Measurements from ENCODE around the gene PITPNM3. TPM values are rescaled to one million over a fixed set of nuclear protein-coding genes. Genes with fewer than 3 reads are reported as not detected.

Gene PITPNM3
- total RNA-seq, 4 donors from 2014 or later = 23.3 to 87.7 (median 47.8) TPM

GRCh38 chr17:6592173-6592572 is 35.8 kb upstream of the PITPNM3 start:
- no peak for ATAC-seq
- peaks cover 12 to 97% of the 10 kb centered on the region in 2 donors for H3K36me3 ChIP-seq

GRCh38 chr17:6591599-6592158 is 35.3 kb upstream of the PITPNM3 start:
- TF ChIP-seq EP300 (IDR thresholded peaks at IDR 0.05) (no peak), POLR2AphosphoS5 (IDR thresholded peaks at IDR 0.05) (no peak), POLR2A (IDR thresholded peaks at IDR 0.05) (no peak), CTCF (IDR thresholded peaks at IDR 0.05) (no peak)
- H3K4me3 ChIP-seq = no peak overlapping the region
- no peaks in the 10 kb centered on the region for H3K27me3 ChIP-seq
- ATAC-seq = peak; percentile 66
- H3K27ac ChIP-seq = peak overlapping the region; percentile 11 to 67 (median 43)
- H3K9me3 ChIP-seq = no peaks in the 10 kb centered on the region
- peaks cover 12 to 98% of the 10 kb centered on the region in 2 donors for H3K36me3 ChIP-seq
- 43 to 74% methylated on average over 5 of the region's 7 CpGs for WGBS, 2 donors (ENCODE audit: low coverage in 1 of 2)
- H3K4me1 ChIP-seq = peaks cover 0 to 2% (median 0%) of the 10 kb centered on the region in 3 donors

More at GRCh38 chr17:6592173-6592572, 35.8 kb upstream of the PITPNM3 start:
- H3K4me3 ChIP-seq = no peak overlapping the region
- no peaks in the 10 kb centered on the region for H3K27me3 ChIP-seq
- H3K27ac ChIP-seq = peak overlapping the region; percentile 11 to 67 (median 43)
- no peaks in the 10 kb centered on the region for H3K9me3 ChIP-seq
- H3K4me1 ChIP-seq = peaks cover 0 to 2% (median 0%) of the 10 kb centered on the region in 3 donors
- whole genome bisulfite sequencing, 2 donors (ENCODE audit: low coverage in 1 of 2) = 90 to 95% methylated on average over 2 to 6 of the region's 6 CpGs
- TF ChIP-seq POLR2AphosphoS5 (IDR thresholded peaks at IDR 0.05) = no peak
- TF ChIP-seq POLR2A (IDR thresholded peaks at IDR 0.05) = no peak
- no peak for TF ChIP-seq CTCF (IDR thresholded peaks at IDR 0.05)
- TF ChIP-seq EP300 (IDR thresholded peaks at IDR 0.05) = no peak

- H3K4me1 ChIP-seq = peaks cover 0 to 2% (median 0%) of the 10 kb centered on the region in 3 donors
- H3K9me3 ChIP-seq = peaks cover 0 to 5% (median 0%) of the 10 kb centered on the region in 3 donors
- no peaks in the 10 kb centered on the region for H3K27me3 ChIP-seq
- 96% methylated on average over 5 to 8 of the region's 15 CpGs for WGBS, 2 donors (ENCODE audit: low coverage in 1 of 2)
- ATAC-seq = no peak
- peaks cover 7 to 98% of the 10 kb centered on the region in 2 donors for H3K36me3 ChIP-seq
- TF ChIP-seq POLR2AphosphoS5 (IDR thresholded peaks at IDR 0.05) (no peak), EP300 (IDR thresholded peaks at IDR 0.05) (no peak), CTCF (IDR thresholded peaks at IDR 0.05) (no peak), POLR2A (IDR thresholded peaks at IDR 0.05) (no peak)
- no peak overlapping the region for H3K4me3 ChIP-seq
- H3K27ac ChIP-seq = no peak overlapping the region
These were observed 33.1 kb upstream of the PITPNM3 start for GRCh38 chr17:6589266-6589946.

GRCh38 chr17:6588165-6588564 is 31.8 kb upstream of the PITPNM3 start:
- TF ChIP-seq CTCF (IDR thresholded peaks at IDR 0.05) = no peak
- TF ChIP-seq POLR2AphosphoS5 (IDR thresholded peaks at IDR 0.05) = no peak
- TF ChIP-seq POLR2A (IDR thresholded peaks at IDR 0.05) = no peak
- peaks cover 0 to 5% (median 0%) of the 10 kb centered on the region in 3 donors for H3K9me3 ChIP-seq
- H3K27ac ChIP-seq = no peak overlapping the region
- ATAC-seq = no peak
- H3K27me3 ChIP-seq = no peaks in the 10 kb centered on the region
- H3K4me3 ChIP-seq = no peak overlapping the region
- H3K36me3 ChIP-seq = peaks cover 6 to 98% of the 10 kb centered on the region in 2 donors
- peaks cover 0 to 2% (median 0%) of the 10 kb centered on the region in 3 donors for H3K4me1 ChIP-seq
- 89 to 94% methylated on average over 3 to 5 of the region's 5 CpGs for WGBS, 2 donors (ENCODE audit: low coverage in 1 of 2)

Data from gastroesophageal sphincter (tissue), 4 donors.